GM18873 (cell line): Measurements from ENCODE around the gene AGMAT.
A peak's percentile ranks its signal among the peaks of the same experiment; 100 is the strongest.

Experiments
- ATAC-seq: cut with Tn5 transposase; IDR thresholded peaks from one replicate; pipeline ENCODE4 v1.9.1; 2021; ENCODE audit warnings: mild to moderate bottlenecking, moderate library complexity, moderate number of reproducible peaks; ENCODE audit not compliant: unreplicated experiment, low FRiP score

The AGMAT gene

DNA sequence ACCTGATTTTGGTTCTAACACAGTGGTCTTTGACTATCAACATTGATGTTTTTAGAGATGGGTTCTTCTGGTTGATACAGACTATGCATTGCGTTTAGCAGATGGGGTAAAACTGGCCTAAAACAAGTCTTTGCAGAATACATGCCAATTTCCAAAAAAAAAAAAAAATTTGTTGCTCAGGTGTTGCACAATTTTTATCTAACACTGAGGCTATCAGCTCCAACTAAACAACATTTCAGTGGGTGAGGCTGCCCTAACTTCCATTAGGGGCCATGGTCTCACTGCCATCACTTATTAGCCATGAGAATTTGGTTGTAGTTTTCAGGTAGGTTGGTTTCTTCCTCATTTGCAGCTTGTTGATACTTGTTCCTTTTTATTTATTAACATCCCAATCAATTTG lies 14.0 kb downstream of the AGMAT start:
- ATAC-seq = no peak

GRCh38 chr1:15568387-15569073 lies 16.3 kb downstream of the AGMAT start:
- ATAC-seq = no peak

GRCh38 chr1:15559189-15559810 lies 25.6 kb downstream of the AGMAT start:
- ATAC-seq = no peak

DNA sequence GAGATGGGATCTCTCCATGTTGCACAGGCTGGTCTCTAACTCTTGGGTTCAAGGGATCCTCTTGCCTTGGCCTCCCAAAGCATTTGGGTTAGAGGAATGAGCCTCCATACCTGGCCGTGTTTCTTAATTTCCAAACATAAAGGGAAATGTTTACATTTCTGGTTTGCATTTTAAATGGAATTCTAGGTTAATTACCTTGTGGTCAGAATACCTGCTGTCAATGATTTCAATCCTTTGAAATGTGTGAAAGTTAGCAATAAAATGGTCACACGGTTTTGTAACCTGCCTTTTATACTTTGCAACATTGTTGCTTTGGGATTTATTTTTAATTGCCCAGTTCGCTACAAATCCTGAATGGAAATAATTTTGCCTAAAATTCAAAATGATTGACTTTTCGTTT lies 26.3 kb downstream of the AGMAT start:
- no peak for ATAC-seq

- ATAC-seq = no peak
Observed at GRCh38 chr1:15557594-15557993, 27.3 kb downstream of the AGMAT start.

GRCh38 chr1:15557008-15557407 lies 27.8 kb downstream of the AGMAT start:
- no peak for ATAC-seq

DNA sequence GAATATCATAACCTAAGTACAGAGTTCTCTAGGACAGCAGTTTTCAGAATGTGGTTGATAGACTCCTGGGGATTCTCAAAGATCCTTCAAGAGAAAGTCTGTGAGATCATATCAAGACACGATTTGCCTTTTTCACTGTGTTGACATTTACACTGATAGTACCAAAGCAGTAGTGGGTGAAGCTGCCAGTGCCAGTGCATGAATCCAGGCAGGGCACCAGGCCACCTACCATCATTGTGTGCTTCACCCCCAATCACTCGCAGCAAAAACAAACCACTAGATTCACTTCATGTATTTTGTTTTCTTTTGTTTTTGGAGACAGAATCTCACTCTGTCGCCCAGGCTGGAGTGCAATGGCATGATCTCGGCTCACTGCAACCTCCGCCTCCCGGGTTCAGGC lies 34.3 kb downstream of the AGMAT start:
- no peak for ATAC-seq

DNA sequence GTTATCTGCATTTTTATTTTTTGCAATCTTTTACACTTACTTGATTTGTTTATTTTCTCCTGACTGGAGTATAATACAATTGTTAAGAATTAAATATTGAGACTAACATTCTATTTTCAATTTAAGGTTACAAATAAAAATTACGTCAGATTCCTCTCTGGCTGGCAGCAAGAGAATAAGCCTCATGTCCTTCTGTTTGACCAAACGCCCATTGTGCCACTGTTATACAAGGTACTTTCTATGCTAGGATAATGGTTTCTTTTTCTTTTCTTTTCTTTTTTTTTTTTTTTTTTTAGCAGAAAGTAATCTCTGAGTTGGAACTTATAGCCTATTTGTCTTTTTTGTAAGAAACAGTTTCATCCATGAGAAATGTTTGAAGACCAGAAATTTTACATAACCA lies 38.2 kb downstream of the AGMAT start:
- no peak for ATAC-seq

DNA sequence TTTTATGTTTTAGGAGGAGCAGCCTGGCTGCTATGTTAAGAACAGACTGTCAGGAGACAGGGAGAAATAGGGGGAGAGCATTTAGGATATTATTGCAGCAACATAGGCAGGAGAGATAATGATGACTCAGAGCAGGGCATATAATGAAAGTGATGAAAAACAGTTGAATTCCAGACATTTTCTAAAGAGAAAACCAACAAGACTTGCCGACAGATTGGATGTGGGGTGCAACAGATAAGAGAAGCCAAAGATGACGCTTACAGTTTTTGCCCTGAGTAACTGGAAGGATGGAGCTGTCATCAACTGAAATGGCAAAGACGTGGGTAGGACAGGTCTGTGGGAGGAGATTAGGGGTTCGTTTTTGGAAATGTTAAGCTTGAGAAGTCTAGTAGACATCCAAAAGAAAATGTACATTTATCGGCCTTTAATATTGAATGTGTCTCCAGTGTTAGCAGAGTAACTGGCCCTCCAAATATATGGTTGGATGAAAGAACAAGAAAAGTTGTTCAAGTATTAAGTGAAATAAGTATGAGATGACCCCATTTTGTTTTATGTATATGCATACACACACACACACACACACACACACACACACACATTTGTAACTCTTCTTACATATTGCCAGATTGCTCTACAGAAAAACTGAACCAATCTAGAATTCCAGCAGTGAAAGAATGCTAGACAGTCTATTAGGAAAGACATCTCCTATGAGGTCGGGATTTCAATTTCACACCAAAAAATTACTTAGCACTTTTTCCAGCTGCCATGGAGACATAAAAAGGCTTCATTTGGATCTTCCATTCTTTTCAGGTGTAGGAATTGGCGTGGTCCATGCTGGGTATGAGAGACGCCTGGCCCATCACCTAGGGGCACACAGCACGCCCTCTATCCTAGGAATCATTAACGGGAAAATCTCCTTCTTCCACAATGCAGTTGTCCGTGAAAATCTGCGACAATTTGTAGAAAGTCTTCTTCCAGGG lies 41.0 kb downstream of the AGMAT start:
- ATAC-seq = no peak

DNA sequence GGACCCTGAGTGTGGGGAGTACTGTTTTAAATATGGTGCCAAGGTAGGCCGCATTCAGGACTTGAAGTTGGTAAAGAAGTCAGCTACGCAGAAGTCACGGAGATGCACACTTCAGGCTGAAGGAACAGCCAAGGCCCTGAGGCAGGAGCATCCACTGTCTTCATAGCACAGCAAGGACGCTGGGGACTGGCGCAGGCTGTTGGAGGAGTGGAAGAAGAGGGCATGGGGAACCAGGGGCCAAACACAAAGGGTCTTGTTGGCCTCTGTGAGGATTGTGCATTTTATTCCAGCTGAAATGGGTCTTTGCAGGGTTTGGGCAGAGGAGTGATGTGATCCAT lies 41.6 kb downstream of the AGMAT start:
- no peak for ATAC-seq

DNA sequence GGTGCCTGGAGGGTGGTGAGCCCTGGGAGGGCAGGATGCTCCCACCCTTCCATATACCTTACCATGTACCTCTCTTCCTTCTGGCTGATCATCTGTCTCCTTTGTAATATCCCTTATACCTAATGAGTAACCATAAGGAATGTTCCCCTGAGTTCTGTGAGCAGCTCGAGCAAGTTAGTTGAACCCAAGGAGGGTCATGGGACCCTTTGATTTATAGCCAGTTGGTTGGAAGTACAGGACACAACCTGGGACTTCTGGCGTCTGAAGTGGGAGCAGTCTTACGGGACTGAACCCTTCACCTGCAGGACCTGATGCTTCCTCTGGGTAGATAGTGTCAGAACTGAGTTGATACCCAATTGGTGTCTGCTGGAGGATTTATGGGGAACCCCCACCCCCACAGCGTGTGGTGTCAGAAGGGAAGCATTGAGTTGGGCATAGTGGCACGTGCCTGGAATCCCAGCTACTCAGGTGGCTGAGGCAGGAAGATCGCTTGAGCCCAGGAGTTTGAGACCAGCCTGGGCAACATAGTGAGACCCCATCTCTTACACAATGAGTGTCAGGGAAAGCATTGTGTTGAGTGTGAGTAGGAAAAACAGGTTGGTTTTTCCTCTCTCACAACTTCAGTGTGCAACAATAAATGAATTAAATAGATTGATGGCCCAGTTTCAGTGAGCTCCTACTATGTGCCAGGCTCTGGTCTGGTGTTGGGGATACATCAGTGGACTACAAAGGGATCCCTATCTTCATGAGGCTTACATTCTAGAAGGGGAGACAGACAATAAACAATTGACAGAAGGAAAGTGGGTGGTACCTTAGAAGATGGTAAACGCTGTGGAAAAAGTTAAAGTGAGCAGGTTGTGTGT lies 42.2 kb downstream of the AGMAT start:
- no peak for ATAC-seq

DNA sequence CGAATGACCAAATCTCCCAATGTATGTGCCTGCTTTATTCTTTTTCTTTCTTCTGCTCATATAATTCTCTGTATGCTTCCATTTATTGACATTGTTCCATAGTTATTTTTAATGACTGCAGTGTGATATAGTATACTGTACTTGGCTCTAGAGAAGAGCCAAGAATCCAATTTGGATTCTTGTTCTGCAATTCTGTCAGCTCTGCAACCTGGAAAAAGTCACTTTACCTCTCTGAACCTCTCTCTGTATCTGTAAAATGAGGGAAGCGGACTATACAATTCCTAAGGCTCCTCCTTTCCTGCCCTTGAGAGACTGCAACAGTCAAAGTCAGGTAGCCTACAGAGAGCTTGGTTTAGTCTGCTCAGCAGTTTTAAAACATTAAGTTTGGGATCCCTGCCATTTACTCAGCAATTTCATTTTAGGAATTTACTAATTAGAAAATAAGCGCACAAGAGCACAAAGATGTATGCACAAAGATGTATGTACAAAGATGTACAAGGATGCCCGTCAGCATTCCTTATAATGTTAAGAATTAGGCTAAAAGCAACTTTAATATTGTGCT lies 43.5 kb downstream of the AGMAT start:
- no peak for ATAC-seq

GRCh38 chr1:15540186-15540585 lies 44.7 kb downstream of the AGMAT start:
- no peak for ATAC-seq

DNA sequence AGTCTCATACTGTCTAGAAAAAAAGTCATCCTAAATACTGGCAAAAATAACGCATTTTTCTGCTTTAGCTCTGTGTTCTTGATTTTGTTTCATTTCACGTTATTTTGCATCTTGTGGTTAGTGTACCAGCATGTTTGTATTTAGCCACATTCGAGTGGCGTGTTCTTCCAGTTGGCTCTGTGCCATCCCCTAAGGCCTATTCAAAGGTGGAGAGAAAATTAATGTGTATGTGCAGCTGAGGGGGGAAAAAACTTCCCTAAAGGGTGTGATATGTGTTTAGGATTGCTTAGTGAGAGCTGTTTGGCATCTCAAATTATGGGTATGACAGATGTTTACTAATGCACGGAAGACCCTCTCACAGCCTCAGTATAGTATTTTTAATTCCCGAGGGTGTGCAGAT lies 46.1 kb downstream of the AGMAT start:
- ATAC-seq = no peak

DNA sequence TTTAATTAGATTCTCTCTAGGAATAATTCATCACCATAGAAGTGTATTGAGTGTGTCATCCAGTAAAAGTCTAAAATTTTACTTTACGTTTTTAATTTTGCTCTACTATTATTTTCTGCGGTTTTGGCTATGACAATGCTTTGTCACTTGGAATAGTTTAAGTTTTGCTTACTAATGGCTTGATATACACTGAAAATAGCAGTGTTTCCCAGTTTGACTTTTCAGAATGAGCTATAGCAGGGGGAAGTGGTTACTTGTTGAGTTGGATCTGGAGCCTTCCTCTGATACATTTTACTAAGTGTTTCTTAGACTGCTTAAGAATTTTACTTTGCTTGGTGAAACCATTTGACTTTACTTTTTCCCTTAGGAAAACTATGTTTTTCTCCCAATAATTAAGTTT lies 53.2 kb downstream of the AGMAT start:
- ATAC-seq = no peak

- ATAC-seq = no peak
Observed at GRCh38 chr1:15531003-15531402, 53.8 kb downstream of the AGMAT start.

- peak; percentile 71 for ATAC-seq
Observed at GRCh38 chr1:15526490-15527339, 58.1 kb downstream of the AGMAT start, which contains the start of gene DNAJC16. TSS of gene DNAJC16 (plus strand) at chr1:15526848. CDS start at chr1:15529106, 2,258 bp downstream.

- ATAC-seq = no peak
Observed at GRCh38 chr1:15526021-15526489, 58.8 kb downstream of the AGMAT start.
